NCI-H2107 treated with DMSO at 0.1 percent for 48 hours (cell line): ENCODE measurements around the gene FIBCD1.

Source experiments
- DNase-seq: peaks from one replicate; lab custom pipeline; 2025; ENCODE audit not compliant: unreplicated experiment; lab: John Stamatoyannopoulos, UW

Gene FIBCD1

DNA sequence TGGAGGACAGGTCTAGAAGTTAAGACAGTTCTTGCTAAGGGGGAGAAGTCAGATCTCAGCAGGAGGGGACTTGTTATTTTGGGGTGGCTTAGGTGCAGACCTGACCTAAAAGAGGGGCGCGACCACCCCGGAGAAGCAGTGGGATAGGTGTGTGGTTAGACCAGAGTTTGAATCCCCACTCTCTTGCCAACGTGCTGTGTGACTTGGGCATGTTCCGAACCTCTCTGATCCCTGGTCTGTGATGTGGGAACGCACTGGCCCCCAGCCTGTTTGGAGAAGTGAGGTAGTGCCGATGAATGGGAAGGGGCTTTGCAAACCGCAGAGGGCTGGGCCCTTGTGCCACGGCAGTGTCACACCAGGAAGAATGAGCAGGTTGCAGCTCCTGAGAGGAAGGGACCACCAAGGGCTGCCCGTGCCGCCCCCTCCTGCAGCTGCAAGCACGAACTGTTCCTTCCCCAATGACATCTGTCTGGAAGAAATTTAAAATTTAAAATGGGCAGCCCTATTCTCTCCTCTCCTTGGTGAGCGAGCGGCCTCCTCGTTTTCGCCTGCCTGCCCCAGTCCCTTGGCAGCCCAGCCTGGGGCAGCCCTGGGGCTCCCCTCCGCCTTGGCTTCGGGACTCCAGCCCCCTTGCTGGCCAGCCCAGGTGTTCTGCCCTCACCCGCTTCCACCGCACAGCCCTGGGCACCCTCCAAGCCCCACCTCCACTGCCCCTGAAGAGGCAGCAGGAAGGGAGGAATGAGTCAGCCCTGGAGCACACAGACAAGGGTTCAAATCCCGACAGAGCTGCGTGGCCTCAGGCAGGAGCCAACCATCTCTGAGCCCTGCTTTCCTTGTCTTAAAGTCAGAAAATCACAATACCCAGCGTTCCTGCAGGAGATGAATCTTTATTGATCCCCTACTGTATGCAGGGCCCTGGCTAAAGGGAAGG, 1.6 kb downstream of the FIBCD1 start:
- DNase-seq: no peak

- DNase-seq: no peak
These were observed 2.5 kb downstream of the FIBCD1 start for GRCh38 chr9:130936285-130937117.

GRCh38 chr9:130935648-130936271, 3.3 kb downstream of the FIBCD1 start:
- no peak for DNase-seq

- no peak for DNase-seq
These were observed 4.1 kb downstream of the FIBCD1 start for GRCh38 chr9:130934702-130935647.

DNA sequence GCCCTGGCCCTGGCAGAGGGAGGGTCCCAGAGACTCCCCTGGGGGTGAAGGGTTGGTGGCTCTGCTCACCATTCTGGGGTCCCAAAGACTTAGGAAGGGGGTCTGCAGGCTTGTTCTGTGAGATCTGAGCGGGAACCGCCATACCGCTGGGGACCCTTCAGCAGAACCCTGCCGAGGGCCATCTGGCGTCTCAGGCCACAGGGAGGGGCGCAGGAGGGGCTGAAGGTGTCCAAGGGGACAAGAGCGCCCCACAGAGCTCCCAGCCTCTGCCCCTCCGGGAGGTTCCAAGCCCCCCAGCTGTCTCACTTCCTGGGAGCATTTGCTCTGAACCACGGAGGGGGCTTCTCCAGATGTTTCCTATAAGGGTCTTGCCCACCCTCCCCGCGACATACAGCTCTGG, 4.8 kb downstream of the FIBCD1 start:
- no peak for DNase-seq

- no peak for DNase-seq
These were observed 5.7 kb downstream of the FIBCD1 start for GRCh38 chr9:130933114-130934046.

GRCh38 chr9:130932255-130933079, 6.6 kb downstream of the FIBCD1 start:
- DNase-seq: no peak

DNA sequence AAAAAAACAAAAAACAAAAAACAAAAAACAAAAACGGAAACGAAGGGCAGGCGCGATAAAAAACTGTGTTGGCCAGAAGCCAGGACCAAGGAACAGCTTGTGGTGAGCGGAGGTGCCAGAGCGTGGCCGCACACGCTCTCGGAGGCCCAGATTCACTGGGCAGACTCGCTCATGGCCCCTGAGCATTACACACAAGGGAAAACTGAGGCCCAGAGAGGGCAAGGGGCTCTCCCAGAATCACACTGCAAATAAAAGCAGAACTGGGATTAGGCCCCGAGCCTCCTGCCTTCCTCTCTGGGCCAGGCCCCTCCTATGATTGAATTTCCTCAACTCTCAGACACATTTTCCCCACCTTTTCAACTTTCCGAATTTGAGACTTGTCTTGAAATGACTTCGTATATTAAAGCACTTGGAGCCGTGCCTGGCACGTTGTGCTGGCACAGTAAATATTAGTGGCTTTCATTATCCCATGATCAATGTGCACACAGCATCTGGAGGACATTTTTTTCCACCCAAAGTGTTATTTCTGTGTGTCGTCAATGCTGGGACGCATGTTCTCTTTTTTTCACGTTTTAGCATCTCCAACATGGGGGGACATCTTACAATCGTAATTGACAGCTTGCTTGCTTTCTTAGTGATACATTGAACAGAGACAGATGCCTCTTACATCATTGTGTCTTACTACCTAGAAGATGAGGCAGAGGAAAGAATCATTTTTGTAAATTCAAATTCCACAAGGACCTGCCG, 7.4 kb downstream of the FIBCD1 start:
- DNase-seq: no peak

GRCh38 chr9:130930804-130931349, 8.2 kb downstream of the FIBCD1 start:
- no peak for DNase-seq

- no peak for DNase-seq
These were observed 8.8 kb downstream of the FIBCD1 start for GRCh38 chr9:130930132-130930803.

DNA sequence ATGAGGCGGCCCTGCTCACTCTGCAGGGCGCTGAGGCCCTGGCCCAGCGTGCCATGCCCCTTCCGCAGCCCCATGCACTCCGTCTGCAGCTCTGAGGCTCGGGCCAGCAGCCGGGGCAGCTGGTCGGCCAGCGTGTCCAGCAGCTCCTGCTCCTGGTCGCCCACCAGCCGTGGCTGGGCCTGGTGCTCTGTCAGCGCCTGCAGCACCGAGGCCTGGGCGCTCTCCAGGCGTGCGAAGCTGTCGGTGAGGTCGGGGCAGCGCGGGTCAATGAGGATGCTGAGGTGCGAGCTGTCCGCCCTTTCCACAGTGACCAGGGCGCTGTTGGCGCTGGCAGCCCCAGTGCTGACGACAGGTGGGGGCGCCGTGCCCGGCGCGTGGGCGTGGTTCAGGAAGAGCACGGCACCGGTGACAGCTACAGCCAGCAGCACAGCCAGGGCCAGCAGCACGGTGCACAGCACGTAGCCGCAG, 9.4 kb downstream of the FIBCD1 start:
- no peak for DNase-seq

DNA sequence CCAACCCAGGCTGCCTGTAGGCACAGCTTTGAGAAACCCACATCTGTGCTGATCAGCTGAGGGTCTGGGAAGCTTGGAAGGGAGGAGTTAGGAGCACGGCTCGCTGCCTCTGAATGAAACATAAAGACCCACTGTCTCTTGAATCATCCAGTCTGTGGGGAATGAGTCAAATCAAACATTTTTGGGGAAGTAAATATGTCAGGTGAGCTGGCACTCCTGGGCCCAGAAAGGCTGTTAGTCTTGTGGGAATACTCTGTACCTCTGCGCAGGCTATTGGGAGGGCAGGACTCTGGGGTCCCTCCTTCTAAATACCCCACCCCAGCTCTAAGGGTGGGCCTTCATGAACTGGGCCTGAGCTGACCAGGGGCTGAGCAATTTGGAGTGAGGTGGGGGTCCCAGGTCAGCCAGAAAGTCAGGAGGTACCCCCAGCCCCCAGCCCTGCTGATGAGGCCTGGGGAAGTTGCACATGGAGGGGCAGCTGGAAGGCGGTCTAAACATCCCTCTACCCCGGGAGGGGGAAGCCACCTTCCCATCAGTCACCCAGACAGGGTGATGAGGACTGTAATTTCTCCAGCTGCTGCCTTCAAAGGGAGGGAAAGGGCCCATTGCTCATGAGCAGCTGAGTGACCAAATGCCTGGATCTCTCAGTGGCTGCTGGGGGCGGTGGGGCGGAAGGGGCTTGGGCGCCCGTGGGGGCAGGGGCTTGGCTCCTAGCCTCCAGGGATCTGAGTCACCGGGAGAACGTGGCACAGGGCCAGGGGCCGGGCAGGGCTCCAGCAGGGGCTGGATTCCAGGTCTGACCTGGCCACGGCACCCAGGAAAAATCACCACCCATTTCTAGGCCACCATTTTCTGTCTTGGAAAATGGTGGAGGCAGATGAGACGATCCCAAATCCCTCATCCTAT, 10.8 kb downstream of the FIBCD1 start:
- DNase-seq: no peak

- DNase-seq: no peak
These were observed 11.7 kb downstream of the FIBCD1 start for GRCh38 chr9:130927338-130927737.

GRCh38 chr9:130925050-130925678, 13.9 kb downstream of the FIBCD1 start:
- no peak for DNase-seq

- no peak for DNase-seq
These were observed 14.6 kb downstream of the FIBCD1 start for GRCh38 chr9:130924448-130924788.
